OCI-M2 (cell line): Measurements from ENCODE around the gene AKIRIN1.
"Not testable (repeated sequence)": the region's sequence is repeated elsewhere in the genome, so short reads cannot be mapped to it uniquely, and the experiment has no call there.

Source experiments
- DNase-seq: peaks from one replicate; lab custom pipeline; 2025; ENCODE audit not compliant: unreplicated experiment; lab: John Stamatoyannopoulos, UW

Gene AKIRIN1

GRCh38 chr1:38994196-38994595 lies 3.1 kb downstream of the AKIRIN1 start:
- no peak for DNase-seq

- DNase-seq, result no peak
Measured at GRCh38 chr1:38997034-38997900, 6.2 kb downstream of the AKIRIN1 start.

GRCh38 chr1:38997901-38998190 lies 6.8 kb downstream of the AKIRIN1 start:
- no peak for DNase-seq

DNA sequence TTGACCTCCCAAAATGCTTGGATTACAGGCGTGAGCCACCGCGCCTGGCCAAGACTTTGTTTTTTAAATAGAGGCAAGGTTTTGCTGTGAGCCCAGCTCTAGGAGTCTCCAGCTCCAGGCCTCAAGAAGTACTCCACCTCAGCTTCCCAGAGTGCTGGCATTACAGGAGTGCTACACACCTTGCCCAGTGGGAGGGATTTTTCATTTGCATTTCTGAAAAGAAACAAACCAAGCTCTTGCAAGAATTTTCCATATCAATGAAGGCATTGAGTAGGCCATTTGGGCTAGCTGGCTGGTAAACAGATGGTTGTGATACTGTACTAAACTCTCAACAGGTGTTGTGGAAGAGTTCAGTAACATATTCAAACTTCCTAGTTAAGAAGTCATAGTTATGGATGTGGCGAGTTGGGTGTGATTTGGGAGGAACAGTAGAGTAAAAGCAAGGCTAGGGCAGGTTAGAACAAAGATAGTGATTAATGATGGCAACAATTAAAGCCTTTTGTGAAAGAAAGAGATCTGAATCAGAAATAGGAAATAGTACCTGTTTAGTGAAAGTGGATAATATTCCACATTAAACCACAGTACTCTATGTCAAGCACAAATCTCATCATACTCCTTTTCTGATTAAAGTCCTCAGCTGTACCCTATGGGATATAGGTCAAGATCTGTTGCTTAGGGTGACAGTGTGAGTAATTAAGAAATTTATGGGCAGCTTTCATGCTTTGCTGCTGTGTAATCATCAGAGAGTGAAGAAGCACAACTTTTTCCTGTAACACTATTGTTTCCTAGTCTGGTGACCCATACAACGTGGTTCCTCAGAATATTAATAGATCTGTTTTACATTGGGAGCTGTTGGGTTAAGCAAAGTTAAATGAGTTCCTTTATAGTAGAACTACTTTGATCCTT lies 10.7 kb downstream of the AKIRIN1 start:
- no peak for DNase-seq

GRCh38 chr1:39003281-39003680 lies 12.2 kb downstream of the AKIRIN1 start:
- DNase-seq, result no peak

DNA sequence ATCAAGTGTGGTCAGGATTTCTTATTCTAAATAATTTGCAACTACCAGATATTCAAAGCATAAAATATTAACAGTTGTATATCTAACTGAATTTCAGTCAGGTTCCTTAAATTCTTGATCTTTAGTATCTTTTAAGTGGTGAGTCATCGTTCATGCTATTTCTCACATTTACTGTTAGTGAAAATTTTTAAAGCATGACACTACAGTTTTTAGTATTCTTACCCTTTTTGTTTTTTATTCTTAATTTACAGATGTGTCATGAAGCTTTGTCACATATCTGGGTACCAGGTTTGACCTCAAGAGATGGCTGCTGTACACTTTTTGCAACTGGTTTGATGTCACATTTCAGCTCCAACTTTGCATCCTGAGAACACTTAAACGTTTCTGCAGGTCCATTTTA lies 12.7 kb downstream of the AKIRIN1 start:
- no peak for DNase-seq

- no peak for DNase-seq
Measured at GRCh38 chr1:39006287-39006686, 15.2 kb downstream of the AKIRIN1 start.

GRCh38 chr1:39006726-39007645 lies 15.9 kb downstream of the AKIRIN1 start:
- DNase-seq, result no peak

GRCh38 chr1:39014956-39015355 lies 23.9 kb downstream of the AKIRIN1 start:
- not testable (repeated sequence) for DNase-seq

- DNase-seq, result no peak
Measured at GRCh38 chr1:39016604-39017171, 25.6 kb downstream of the AKIRIN1 start.

DNA sequence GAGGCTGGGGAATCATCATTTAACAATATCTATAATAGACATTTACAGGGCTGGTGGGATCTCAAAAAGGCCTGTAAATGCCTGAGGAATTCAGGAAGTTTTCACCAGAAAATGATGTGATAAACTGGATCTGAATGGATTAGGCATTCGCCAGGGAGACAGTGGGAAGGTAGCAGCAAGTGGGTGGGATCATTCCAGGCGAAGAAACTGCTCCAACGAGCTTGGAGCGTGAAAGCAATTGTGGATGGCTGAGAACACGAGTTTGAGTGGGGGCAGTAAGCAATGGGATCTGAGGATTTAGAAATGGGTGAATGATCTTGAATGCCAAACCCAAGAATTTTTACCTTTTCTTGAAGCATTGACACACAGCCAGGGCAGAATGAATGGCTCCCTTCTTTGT lies 26.2 kb downstream of the AKIRIN1 start:
- no peak for DNase-seq

- not testable (repeated sequence) for DNase-seq
Measured at GRCh38 chr1:39020494-39020893, 29.4 kb downstream of the AKIRIN1 start.

DNA sequence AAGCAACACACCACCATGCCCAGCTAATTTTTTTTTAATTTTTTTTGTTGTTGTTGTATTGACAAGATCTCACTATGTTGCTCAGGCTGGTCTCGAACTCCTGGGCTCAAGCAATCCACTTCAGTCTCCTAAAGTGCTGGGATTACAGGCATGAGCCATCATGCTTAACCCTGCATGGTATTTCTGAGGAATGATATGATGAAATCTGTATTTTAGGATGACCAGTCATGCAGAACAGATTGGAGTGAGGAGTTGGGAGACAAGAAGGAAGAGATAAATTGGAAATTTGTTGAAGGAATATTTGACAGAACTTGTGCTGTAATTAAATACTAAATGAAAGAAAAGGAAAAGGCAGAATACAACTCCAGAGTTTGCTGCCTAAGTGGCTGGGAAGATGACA lies 30.4 kb downstream of the AKIRIN1 start:
- DNase-seq, result no peak

GRCh38 chr1:39023140-39023539 lies 32.1 kb downstream of the AKIRIN1 start:
- DNase-seq, result no peak

- DNase-seq, result peak; percentile 54
Measured at GRCh38 chr1:39026051-39026865, 35.2 kb downstream of the AKIRIN1 start, which contains the start of gene NDUFS5. NDUFS5 (plus strand) TSS chr1:39026350; CDS start chr1:39028725, 2,375 bp downstream.

DNA sequence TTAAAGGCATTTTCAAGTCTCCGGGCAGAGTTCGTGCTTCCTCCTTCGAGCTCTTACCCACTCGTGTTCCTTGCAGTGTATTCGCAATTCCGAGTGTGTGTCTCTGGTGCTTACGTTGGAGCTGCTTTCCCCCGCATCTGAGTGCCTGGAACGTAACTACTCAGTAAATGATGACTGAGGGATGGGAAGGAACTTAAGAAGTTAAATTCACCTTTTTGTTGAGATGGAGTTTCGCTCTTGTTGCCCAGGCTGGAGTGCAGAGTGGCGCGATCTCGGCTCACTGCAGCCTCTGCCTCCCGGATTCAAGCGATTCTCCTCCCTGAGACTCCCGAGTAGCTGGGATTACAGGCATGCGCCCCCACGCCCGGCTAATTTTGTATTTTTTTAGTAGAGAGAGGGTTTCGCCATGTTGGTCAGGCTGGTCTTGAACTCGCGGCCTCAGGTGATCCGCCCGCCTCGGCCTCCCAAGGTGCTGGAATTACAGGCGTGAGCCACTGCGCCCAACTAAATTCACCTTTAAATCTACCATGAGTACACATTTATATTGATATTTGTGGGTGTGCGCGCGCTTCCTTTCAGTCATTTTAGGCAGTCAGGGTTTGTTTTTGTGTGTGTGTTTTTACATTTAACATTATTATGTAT lies 35.9 kb downstream of the AKIRIN1 start:
- no peak for DNase-seq

- no peak for DNase-seq
Measured at GRCh38 chr1:39034114-39034654, 43.1 kb downstream of the AKIRIN1 start.

DNA sequence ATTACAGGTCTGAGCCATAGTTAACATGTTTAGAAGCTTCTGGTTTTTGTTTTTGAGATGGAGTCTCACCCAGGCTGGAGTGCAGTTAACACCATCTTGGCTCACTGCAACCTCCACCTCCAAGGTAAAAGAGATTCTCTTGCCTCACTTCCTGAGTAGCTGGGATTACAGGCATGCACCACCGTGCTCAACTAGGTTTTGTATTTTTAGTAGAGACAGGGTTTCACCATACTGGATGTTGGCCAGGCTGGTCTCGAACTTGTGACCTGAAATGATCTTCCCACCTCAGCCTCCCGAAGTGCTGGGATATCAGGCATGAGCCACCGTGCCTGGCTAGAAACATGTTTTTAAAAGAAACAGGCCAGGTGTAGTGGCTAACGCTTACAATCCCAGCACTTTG lies 45.6 kb downstream of the AKIRIN1 start:
- no peak for DNase-seq

DNA sequence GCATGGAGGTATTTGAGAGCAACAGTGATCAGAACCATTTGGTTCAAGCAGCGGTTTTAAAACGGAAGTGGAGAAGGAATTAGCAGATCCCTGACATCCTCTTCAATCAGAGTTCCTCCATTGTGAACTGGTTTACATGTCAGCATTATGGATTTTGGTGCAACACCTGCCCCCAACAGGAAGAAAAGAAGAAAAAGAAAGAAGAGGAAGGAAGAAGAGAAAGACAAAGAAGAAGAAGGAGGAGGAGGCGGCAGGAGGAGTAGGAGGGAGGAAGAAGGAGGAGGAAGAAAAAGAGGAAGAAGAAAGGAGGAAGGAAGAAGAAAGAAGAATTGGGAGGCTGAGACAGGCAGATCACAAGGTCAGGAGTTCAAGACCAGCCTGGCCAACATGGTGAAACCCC lies 52.4 kb downstream of the AKIRIN1 start:
- DNase-seq, result no peak
